Measurements from ENCODE around the gene PAPOLB.

PAPOLB gene

GRCh38 chr7:4876586-4876985 lies 14.8 kb upstream of the PAPOLB start:
- DNase-seq, result no peak

- no peak for DNase-seq
Observed at GRCh38 chr7:4875391-4875790, 13.6 kb upstream of the PAPOLB start.

DNA sequence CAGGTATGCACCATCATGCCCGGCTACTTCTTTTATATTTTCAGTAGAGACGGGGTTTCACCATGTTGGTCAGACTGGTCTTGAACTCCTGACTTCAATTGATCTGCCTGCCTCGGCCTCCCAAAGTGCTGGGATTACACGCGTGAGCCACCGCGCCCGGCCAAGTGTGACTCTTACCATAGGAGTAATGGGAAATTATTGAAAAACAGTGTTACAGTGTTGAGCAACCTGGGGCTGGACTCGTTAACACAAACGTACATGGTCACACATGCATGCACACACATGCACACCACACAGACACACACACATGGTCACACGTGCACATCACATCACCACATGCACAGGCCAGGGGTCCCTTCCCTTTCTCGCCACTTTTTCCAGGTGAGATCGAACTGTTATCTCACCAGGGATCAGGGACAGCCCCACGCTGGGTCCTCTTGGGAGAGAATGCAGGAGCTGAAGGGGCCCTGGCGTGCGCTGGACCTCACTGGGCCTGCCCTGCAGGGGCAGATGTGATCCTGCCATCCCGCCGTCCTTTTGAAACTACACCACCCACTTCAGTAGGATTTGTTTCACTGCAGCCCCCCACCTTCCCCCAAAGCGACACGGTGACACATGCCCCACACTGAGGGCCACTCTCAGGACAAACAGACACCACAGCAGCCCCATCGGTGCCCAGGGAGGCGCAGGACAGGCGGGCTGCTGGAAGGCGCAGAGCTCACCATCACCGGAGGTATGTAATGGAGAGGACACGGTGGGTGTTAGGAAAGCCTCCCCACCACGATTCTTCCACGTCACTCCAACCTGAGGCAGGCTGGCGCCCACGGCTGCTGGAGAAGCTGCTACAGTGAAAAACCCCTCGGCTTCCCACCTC lies 11.5 kb upstream of the PAPOLB start:
- DNase-seq, result no peak

- DNase-seq, result no peak
Observed at GRCh38 chr7:4871930-4872675, 10.3 kb upstream of the PAPOLB start.

GRCh38 chr7:4871056-4871680 lies 9.3 kb upstream of the PAPOLB start:
- DNase-seq, result no peak

DNA sequence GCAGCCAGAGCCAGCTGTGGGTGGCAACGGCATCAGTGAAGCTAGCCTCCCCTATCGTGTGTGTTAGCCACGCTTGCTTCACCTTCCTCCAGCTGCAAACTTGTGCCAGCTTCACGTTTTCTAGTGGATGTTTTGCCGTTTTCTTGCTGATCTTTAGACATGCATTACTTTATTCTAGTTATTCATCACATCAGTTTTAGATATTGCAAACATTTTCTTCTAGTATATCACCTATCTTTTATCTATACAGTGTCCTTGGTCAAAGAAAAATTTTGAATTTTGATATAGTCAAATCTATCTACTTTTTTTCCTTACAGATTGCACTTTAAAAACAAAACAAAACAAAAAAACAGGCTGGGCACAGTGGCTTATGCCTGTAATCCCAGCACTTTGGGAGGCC lies 6.7 kb upstream of the PAPOLB start:
- no peak for DNase-seq

DNA sequence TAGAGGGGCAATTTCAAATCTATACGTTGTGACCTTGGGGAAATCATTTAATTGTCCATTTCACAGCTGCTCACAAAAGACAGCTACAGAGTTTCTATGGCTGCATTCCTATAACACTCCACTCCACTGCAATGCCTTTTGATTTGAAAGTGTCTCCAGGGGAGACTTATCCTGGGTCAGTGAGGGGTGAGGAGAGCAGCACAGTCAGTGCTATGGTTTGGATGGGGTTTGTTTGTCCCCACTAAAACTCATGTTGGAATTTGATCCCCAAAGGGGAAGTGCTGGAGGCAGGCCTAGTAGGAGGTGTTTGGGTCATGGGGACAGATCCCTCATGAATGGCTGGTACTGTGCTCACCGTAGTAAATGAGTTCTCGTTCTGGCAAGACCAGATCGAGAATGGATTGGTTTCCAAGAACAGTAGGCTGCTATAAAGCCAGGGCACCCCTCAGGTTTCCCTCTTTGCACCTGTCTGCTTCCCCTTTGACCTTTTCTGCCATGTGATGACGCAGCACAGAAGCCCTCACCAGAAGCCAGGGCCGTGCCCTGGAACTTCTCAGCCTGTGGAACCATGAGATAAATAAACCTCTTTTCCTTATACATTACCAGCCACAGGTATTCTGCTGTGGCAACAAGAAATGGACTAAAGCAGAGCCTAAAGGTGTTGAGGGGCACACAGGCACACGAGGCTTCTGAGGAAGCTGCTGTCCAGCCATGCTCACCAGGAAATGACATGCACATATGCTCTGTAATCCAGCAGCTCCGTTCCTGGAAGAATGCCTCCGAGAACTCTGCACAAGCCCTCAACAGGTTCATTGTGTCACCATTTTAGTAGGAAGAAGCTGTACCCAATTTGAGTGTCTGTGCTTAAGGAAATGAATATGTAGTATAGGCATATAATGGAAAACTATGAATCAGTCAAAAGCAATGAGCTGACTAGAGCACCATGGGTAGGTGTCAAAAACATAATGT lies 5.0 kb upstream of the PAPOLB start:
- no peak for DNase-seq

DNA sequence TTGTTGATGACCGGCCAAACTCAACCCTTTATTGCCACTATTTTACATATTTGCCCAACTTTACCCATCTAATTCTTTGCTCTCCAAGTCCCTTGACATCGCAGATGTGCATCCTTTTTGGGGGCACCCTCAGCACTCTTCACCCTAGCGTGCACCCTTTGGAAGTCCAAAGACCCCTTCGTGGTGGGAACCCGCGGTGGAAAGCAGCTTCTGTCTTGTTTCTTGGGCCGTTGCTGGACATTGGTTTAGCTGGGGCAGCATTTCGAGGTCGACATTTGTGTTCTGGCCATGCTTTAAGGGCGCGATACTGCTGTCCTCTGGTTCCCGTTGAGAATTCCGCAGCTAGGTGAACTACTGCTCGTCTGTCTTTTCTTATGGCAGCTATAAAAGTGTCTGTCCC lies 326 bp upstream of the PAPOLB start:
- DNase-seq, result no peak

DNA sequence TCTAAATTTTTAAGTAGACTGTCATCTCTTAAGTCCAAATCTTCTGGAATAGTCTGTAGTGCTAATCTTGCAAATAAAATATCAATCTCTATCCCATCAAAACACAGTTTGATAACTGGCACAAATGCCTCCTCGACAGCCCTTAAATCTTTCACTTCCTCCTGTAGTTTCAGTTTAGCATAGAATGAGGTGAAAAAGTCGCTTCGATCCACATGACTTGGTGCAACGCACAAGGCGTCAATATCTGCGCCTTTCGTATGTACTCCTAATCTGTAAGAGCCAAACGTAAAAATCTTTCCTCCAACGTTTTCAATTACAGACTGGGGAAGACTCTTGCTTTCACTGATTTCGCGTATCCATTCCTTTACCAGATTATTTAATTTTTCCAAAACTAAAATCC lies 603 bp downstream of the PAPOLB start:
- no peak for DNase-seq

DNA sequence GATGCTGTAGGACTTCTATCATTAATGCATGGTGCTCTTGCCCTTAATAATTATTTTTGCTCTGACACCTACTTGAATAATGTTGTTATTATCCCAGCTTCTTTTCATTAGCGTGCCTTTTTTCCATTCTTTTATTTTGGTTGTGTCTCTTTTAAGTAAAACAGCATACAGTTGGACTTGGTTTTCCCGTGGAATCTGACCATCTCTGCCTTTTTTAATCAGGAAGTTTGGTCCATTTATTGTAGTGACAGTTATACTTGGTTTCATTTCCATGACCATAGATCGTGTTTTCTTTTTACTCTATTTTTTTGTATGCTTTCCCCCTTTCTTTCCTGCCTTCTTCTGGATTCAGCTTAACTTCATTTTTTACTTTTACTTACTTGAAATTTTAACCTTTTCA lies 4.6 kb downstream of the PAPOLB start:
- no peak for DNase-seq

- no peak for DNase-seq
Observed at GRCh38 chr7:4856336-4857057, 5.3 kb downstream of the PAPOLB start.

- no peak for DNase-seq
Observed at GRCh38 chr7:4854916-4855315, 6.9 kb downstream of the PAPOLB start.

DNA sequence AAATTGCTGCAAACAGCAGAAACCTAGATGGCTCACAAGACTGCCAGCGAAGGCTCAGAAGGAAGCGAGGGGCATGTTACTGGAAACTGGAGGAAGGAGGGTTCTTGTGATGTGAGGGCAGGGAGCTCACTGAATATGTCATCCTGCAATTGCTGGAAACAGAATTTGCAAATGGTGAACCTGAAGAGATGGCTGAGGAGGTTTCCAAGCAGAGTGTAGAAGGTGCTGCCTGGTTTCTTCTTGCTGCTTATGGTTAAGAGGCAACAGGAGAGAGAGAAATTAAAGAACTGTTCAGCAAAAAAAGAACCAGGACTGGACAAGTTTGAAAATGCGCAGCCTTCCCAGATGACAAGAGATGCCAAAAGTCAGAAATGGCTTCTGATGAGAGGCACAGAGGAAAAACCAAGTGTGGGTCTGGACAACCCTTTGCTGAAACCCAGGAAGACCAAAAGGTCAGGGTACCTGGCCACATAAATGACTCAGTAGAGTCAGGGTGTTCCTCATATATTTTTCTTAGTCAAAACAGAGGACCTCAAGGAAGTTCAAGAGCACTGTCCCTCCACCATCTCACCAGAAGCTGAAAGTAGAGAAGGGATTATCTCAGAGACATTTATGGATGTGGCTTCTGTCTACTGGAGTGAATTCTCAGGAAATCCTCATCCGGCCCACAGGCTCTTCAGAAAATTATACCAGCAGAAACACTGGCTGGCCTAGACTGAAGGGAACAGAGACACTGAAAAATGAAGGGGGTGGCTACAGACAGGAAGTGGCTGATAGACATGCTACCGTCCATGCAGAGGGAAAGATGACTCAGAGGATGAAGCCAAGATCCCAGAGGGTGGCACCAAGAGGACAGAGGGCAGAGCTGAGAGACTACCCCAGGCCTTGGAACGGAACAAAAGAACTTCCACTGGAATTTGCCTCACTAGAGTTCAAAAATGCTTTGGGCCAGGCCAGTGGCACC lies 10.1 kb downstream of the PAPOLB start:
- DNase-seq, result no peak

- DNase-seq, result no peak
Observed at GRCh38 chr7:4850262-4850795, 11.5 kb downstream of the PAPOLB start.

DNA sequence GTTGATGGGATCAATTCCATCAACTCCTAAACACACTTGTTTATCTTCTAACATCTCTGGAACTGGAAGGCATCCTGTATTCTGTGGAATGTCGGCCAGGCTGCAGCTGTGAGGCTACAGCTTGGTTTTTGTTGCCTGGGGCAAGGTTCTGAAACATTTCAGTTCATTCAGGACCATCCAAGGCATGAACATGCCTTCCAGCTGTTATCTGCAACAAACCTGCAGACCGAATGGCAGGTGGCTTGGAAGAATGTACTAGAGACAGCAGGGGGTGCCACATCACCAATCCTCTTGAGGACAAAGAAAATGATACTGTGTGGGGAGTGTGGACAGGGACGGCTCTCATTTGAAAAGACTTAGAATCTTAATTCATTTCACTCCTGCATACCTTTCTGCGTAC lies 12.4 kb downstream of the PAPOLB start:
- peak; percentile 11 to 32 for DNase-seq

GRCh38 chr7:4845740-4846142 lies 16.1 kb downstream of the PAPOLB start:
- no peak for DNase-seq

GRCh38 chr7:4842319-4843064 lies 19.3 kb downstream of the PAPOLB start:
- DNase-seq, result no peak

DNA sequence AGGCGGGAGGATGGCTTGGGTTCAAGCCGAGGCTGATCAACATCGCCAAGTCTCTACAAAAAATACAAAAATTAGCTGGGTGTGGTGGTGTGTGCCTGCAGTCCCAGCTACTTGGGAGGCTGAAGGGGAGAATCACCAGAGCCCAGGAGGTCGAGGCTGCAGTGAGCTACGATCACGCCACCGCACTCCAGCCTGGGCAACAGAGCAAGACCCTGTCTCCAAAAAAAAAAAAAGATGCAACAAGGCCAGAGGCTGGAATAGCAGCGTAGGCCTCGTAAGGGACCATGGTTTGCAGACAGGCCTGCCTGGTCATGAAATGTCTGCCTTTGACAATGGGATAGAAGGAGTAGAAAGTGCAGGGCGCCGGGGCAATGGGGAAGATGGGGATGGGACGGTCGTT lies 20.0 kb downstream of the PAPOLB start:
- DNase-seq, result no peak

- DNase-seq, result no peak
Observed at GRCh38 chr7:4841007-4841784, 20.6 kb downstream of the PAPOLB start.

All from CD4-positive, alpha-beta T cell treated with Interleukin-4 for 1 hour (primary cell).